Upper lobe of left lung (tissue), 6 donors: ENCODE measurements around the gene TAS2R13. TPM values are rescaled to one million over a fixed set of nuclear protein-coding genes. Genes with fewer than 3 reads are reported as not detected.

ENCODE experiments used
- ATAC-seq, 2 donors: fragments of 200-7000 bp; cut with Tn5 transposase; one replicate each; pipeline ENCODE4 v1.9.1; 2022; ENCODE audit warnings: mild to moderate bottlenecking in 2 of 2, moderate library complexity in 2 of 2; ENCODE audit not compliant: low FRiP score in 2 of 2
- DNase-seq, 2 donors: peaks; one replicate each; pipeline ENCODE4 v3.0.0-alpha.2; 2019 to 2020
- H3K27ac ChIP-seq, 4 donors: fragments of 200-600 bp; sonication (generic); one replicate each; pipeline ENCODE4 v1.5.1; 2016 to 2019
- H3K27me3 ChIP-seq, 4 donors: fragments of 200-600 bp; sonication (generic); one replicate each; pipeline ENCODE4 v1.5.1; 2017 to 2019
- H3K36me3 ChIP-seq, 4 donors: fragments of 200-600 bp; sonication (generic); one replicate each; pipeline ENCODE4 v1.5.1; 2016 to 2019
- H3K4me1 ChIP-seq, 4 donors: fragments of 200-600 bp; sonication (generic); one replicate each; pipeline ENCODE4 v1.5.1; 2018 to 2019
- H3K4me3 ChIP-seq, 4 donors: fragments of 200-600 bp; sonication (generic); one replicate each; pipeline ENCODE4 v1.5.1; 2017 to 2019; ENCODE audit warnings: mild to moderate bottlenecking in 2 of 4, moderate library complexity in 1 of 4
- H3K9me3 ChIP-seq, 4 donors: fragments of 200-600 bp; sonication (generic); one replicate each; pipeline ENCODE4 v1.5.1; 2018 to 2019
- EP300 ChIP-seq, 4 donors: sonication (generic); formaldehyde crosslinking; IDR thresholded peaks; one replicate each; pipeline ENCODE4 v1.5.1; 2017; ENCODE audit warnings: antibody characterized with exemption in 4 of 4, control low read depth in 2 of 4
- POLR2A ChIP-seq, 4 donors: fragments of 450-650 bp; IDR thresholded peaks; one replicate each; pipeline ENCODE4 v1.5.1; 2016 to 2017; ENCODE audit warnings: antibody characterized with exemption in 4 of 4, mild to moderate bottlenecking in 2 of 4
- POLR2AphosphoS5 ChIP-seq, 2 donors: sonication (generic); formaldehyde crosslinking; IDR thresholded peaks; one replicate each; pipeline ENCODE4 v1.5.1; 2017; ENCODE audit warnings: antibody characterized with exemption in 2 of 2
- WGBS, 2 donors: methylation state at CpG; one replicate each; pipeline ENCODE4 v1.1.5; 2017 to 2018; 5-methylcytosine and 5-hydroxymethylcytosine counted together
- total RNA-seq, 6 donors: library from RNA; depleted of rRNA in 4 of 6; stranded (reverse); fragments of >200 nt in 4 of 6; gene quantifications; one replicate each; pipeline versions ENCODE4 v1.1.0 to v1.2.1, GENCODE V29; 2016 to 2021
- TF ChIP-seq, protein P1 (sequence below), 6 experiments: fragments of 450-650 bp in 4 of 6; fragments of 200-600 bp in 2 of 6; sonication (generic) in 2 of 6; IDR thresholded peaks; one replicate each; pipeline ENCODE4 v1.5.1; 2016 to 2019; ENCODE audit warnings: antibody characterized with exemption in 6 of 6
- donor health status: DM: no; HTN: no; CAD: no; lungs with moderate emphysema.
- donor health status: DM: no; HTN: yes; CAD: no; lungs with severe emphysema.

TAS2R13 gene
- total RNA-seq, 6 donors from 2014 or later: 0.61 to 6.8 (median 2.5) TPM

- TF ChIP-seq EP300 (IDR thresholded peaks at IDR 0.05) (no peak), POLR2AphosphoS5 (IDR thresholded peaks at IDR 0.05) (no peak), POLR2A (IDR thresholded peaks at IDR 0.05) (no peak)
- Histone ChIP-seq H3K27me3 (no peaks in the 10 kb centered on the region), H3K4me1 (no peaks in the 10 kb centered on the region), H3K9me3 (peaks cover 6 to 29% (median 22%) of the 10 kb centered on the region in 4 donors), H3K27ac (no peak overlapping the region), H3K36me3 (peaks cover 0 to 3% (median 0%) of the 10 kb centered on the region in 4 donors), H3K4me3 (no peak overlapping the region)
- ATAC-seq: no peak
- no peak for DNase-seq
- 100% methylated on average over 1 of the region's 1 CpG for WGBS, 2 donors
Measured at GRCh38 chr12:10900972-10901371, 8.4 kb downstream of the TAS2R13 start.

DNA sequence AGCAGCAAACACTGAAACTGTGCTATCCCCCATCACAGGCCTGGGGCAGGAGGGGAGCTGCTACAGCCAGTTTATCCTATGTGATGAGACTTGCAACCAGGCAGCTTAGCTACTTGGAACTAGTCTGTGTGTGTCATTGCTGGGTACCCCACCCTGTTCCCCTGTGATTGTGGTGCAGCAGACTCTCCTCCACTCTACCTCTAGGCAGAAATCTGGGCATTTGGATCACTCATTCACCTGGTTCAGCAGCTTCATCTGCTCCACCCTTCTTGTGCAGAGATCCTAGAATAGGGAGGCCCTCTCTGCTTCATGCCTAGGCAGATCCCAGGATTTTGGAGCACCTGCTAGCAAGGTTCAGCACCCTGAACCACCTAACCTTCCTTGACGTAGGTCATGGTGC is 8.8 kb downstream of the TAS2R13 start:
- DNase-seq (no peak), ATAC-seq (no peak)
- TF ChIP-seq EP300 (IDR thresholded peaks at IDR 0.05): no peak
- no peak for TF ChIP-seq POLR2A (IDR thresholded peaks at IDR 0.05)
- TF ChIP-seq POLR2AphosphoS5 (IDR thresholded peaks at IDR 0.05): no peak
- TF ChIP-seq, protein P1, sequence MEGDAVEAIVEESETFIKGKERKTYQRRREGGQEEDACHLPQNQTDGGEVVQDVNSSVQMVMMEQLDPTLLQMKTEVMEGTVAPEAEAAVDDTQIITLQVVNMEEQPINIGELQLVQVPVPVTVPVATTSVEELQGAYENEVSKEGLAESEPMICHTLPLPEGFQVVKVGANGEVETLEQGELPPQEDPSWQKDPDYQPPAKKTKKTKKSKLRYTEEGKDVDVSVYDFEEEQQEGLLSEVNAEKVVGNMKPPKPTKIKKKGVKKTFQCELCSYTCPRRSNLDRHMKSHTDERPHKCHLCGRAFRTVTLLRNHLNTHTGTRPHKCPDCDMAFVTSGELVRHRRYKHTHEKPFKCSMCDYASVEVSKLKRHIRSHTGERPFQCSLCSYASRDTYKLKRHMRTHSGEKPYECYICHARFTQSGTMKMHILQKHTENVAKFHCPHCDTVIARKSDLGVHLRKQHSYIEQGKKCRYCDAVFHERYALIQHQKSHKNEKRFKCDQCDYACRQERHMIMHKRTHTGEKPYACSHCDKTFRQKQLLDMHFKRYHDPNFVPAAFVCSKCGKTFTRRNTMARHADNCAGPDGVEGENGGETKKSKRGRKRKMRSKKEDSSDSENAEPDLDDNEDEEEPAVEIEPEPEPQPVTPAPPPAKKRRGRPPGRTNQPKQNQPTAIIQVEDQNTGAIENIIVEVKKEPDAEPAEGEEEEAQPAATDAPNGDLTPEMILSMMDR (IDR thresholded peaks at IDR 0.05): no peak
- Histone ChIP-seq H3K9me3 (peaks cover 6 to 27% (median 22%) of the 10 kb centered on the region in 4 donors), H3K4me3 (no peak overlapping the region), H3K27me3 (no peaks in the 10 kb centered on the region), H3K4me1 (no peaks in the 10 kb centered on the region), H3K27ac (no peak overlapping the region), H3K36me3 (peaks cover 0 to 3% (median 0%) of the 10 kb centered on the region in 4 donors)
- 86 to 100% methylated on average over 1 of the region's 1 CpG for WGBS, 2 donors

GRCh38 chr12:10896854-10897253 is 12.5 kb downstream of the TAS2R13 start:
- H3K36me3 ChIP-seq: no peaks in the 10 kb centered on the region
- DNase-seq (no peak), ATAC-seq (no peak)
- WGBS, 2 donors: 98 to 99% methylated on average over 5 of the region's 5 CpGs
- H3K27ac ChIP-seq: no peak overlapping the region
- no peaks in the 10 kb centered on the region for H3K27me3 ChIP-seq
- no peaks in the 10 kb centered on the region for H3K9me3 ChIP-seq
- H3K4me3 ChIP-seq: no peak overlapping the region
- H3K4me1 ChIP-seq: no peaks in the 10 kb centered on the region
- TF ChIP-seq POLR2A (IDR thresholded peaks at IDR 0.05): no peak
- TF ChIP-seq, protein P1 (IDR thresholded peaks at IDR 0.05): no peak
- no peak for TF ChIP-seq EP300 (IDR thresholded peaks at IDR 0.05)
- TF ChIP-seq POLR2AphosphoS5 (IDR thresholded peaks at IDR 0.05): no peak

DNA sequence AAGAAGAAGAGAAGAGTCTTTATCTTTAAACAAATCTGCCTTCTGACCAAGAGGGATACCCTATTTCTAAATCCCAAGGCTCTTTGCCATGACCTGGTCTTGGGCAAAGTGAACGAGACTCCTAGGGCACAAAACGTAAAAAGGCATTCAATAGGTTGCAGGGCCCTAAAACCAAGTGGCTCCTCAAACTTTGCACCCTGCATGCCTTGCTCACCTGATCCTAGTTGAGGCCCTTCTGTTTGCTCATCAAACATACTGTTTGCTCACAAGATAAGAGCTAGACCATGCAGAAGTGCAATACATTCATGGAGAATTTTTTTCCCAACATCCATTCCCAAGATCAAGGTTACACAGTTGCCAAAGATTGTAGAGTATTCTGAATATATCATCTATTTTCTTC is 17.4 kb downstream of the TAS2R13 start:
- Histone ChIP-seq H3K9me3 (no peaks in the 10 kb centered on the region), H3K27me3 (no peaks in the 10 kb centered on the region), H3K4me3 (no peak overlapping the region), H3K4me1 (no peaks in the 10 kb centered on the region), H3K36me3 (no peaks in the 10 kb centered on the region), H3K27ac (no peak overlapping the region)
- ATAC-seq (no peak), DNase-seq (no peak)
- TF ChIP-seq POLR2A (IDR thresholded peaks at IDR 0.05): no peak
- no peak for TF ChIP-seq EP300 (IDR thresholded peaks at IDR 0.05)
- no peak for TF ChIP-seq POLR2AphosphoS5 (IDR thresholded peaks at IDR 0.05)
- TF ChIP-seq, protein P1 (IDR thresholded peaks at IDR 0.05): no peak
- 62 to 80% methylated on average over 2 of the region's 2 CpGs for WGBS, 2 donors

DNA sequence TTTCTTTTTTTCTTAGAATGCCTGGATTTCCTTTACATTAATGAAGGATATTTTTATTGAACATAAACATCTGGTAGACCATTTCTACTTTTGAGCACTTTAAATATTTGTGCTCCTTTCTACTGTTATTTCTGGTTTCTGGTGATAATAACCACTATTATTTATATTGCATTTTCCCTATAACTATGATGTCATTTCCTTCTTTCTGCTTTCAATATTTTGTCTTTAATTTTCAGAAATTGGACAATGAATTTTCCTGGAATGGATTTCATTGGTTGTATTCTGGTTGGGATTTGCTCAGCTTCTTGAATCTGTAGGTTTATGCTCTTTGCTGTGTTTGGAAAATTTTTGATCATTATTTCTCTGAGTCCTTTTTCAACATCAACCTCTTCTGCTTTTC is 20.1 kb downstream of the TAS2R13 start:
- H3K36me3 ChIP-seq: no peaks in the 10 kb centered on the region

More for the DNA sequence above, 20.1 kb downstream of the TAS2R13 start:
- Histone ChIP-seq H3K27ac (no peak overlapping the region), H3K4me3 (no peak overlapping the region), H3K9me3 (no peaks in the 10 kb centered on the region), H3K27me3 (no peaks in the 10 kb centered on the region), H3K4me1 (no peaks in the 10 kb centered on the region)
- TF ChIP-seq EP300 (IDR thresholded peaks at IDR 0.05) (no peak), POLR2AphosphoS5 (IDR thresholded peaks at IDR 0.05) (no peak), POLR2A (IDR thresholded peaks at IDR 0.05) (no peak)
- TF ChIP-seq, protein P1 (IDR thresholded peaks at IDR 0.05): no peak
- DNase-seq (no peak), ATAC-seq (no peak)
